IMR-90 (cell line): ENCODE results near the gene GTF2F1. TPM values are rescaled to one million over a fixed set of nuclear protein-coding genes. Genes with fewer than 3 reads are reported as not detected.
"Not testable (repeated sequence)": the region's sequence is repeated elsewhere in the genome, so short reads cannot be mapped to it uniquely, and the experiment has no call there.

Experiments used
- ATAC-seq: fragments of 200-7000 bp; cut with Tn5 transposase; 2 replicates; pipeline ENCODE4 v1.9.1; 2020; ENCODE audit warnings: low read depth, mild to moderate bottlenecking, moderate library complexity
- BruUV-seq: library from RNA; stranded (reverse); fragments of 400-500 nt; replicated peaks from 2 replicates; lab custom pipeline; 2021; lab: Mats Ljungman, UMichigan
- CTCF ChIA-PET: fragments of 300-600 bp; formaldehyde crosslinking; extraction: SDS; loops from one replicate; lab custom pipeline; 2021; ENCODE audit warnings: antibody characterized with exemption; lab: Yijun Ruan, JAX
- POLR2A ChIA-PET: fragments of 300-600 bp; sonication (Branson Sonifier 250); formaldehyde crosslinking; loops from one replicate; lab custom pipeline; 2022; ENCODE audit warnings: antibody characterized with exemption; ENCODE audit not compliant: unreplicated experiment; lab: Charles Lee
- DNase-seq: peaks from one replicate; pipeline ENCODE4 v3.0.0; 2013
- H2AFZ ChIP-seq: replicated peaks from 2 replicates; pipeline ENCODE3; 2013; ENCODE audit warnings: low read length, mild to moderate bottlenecking; ENCODE audit not compliant: poor library complexity
- H2AK5ac ChIP-seq: 2 replicates; pipeline ENCODE4 v1.6.1; 2013; ENCODE audit warnings: low read depth, low read length, inconsistent platforms
- H2AK9ac ChIP-seq: replicated peaks from 2 replicates; pipeline ENCODE3; 2013; ENCODE audit warnings: mild to moderate bottlenecking, low read depth, low read length, moderate library complexity; ENCODE audit not compliant: poor library complexity
- H2BK120ac ChIP-seq: 2 replicates; pipeline ENCODE4 v1.6.1; 2013; ENCODE audit warnings: low read depth, low read length, inconsistent platforms
- H2BK15ac ChIP-seq: 3 replicates; pipeline ENCODE4 v1.6.1; 2013; ENCODE audit warnings: low read depth, low read length, inconsistent platforms
- H2BK20ac ChIP-seq: 2 replicates; pipeline ENCODE4 v1.6.1; 2013; ENCODE audit warnings: low read depth, mild to moderate bottlenecking, inconsistent platforms, low read length, moderate library complexity
- H2BK5ac ChIP-seq: 2 replicates; pipeline ENCODE4 v1.6.1; 2013; ENCODE audit warnings: mild to moderate bottlenecking, low read depth, low read length, inconsistent platforms; ENCODE audit not compliant: poor library complexity, severe bottlenecking
- H3K14ac ChIP-seq: replicated peaks from 2 replicates; pipeline ENCODE4 v1.6.1; 2013; ENCODE audit warnings: low read depth, low read length, inconsistent platforms
- H3K18ac ChIP-seq: 2 replicates; pipeline ENCODE4 v1.6.1; 2013; ENCODE audit warnings: low read depth, low read length, control low read depth
- H3K23ac ChIP-seq: 2 replicates; pipeline ENCODE4 v1.6.1; 2013; ENCODE audit warnings: low read depth, low read length, inconsistent platforms
- H3K27ac ChIP-seq: 2 replicates; pipeline ENCODE4 v1.5.1; 2013; ENCODE audit warnings: mild to moderate bottlenecking, control low read depth, low read length; ENCODE audit not compliant: insufficient read depth
- H3K27me3 ChIP-seq: 2 replicates; pipeline ENCODE4 v1.6.1; 2013; ENCODE audit warnings: low read length; ENCODE audit not compliant: control insufficient read depth, insufficient read depth
- H3K36me3 ChIP-seq: 2 replicates; pipeline ENCODE4 v1.6.1; 2013; ENCODE audit warnings: low read length, mixed read lengths; ENCODE audit not compliant: control insufficient read depth, insufficient read depth
- H3K4ac ChIP-seq: 2 replicates; pipeline ENCODE4 v1.6.1; 2013; ENCODE audit warnings: low read depth, low read length, inconsistent platforms
- H3K4me1 ChIP-seq: 2 replicates; pipeline ENCODE4 v1.6.1; 2013; ENCODE audit warnings: low read length, mixed read lengths; ENCODE audit not compliant: control insufficient read depth, insufficient read depth
- H3K4me2 ChIP-seq: 2 replicates; pipeline ENCODE4 v1.6.1; 2013; ENCODE audit warnings: low read depth, mild to moderate bottlenecking, control low read depth, low read length, moderate library complexity
- H3K4me3 ChIP-seq: 2 replicates; pipeline ENCODE4 v1.5.1; 2013; ENCODE audit warnings: low read depth, mild to moderate bottlenecking, control low read depth, low read length, moderate library complexity; ENCODE audit not compliant: insufficient read depth
- H3K56ac ChIP-seq: 2 replicates; pipeline ENCODE4 v1.6.1; 2013; ENCODE audit warnings: low read length, inconsistent platforms; ENCODE audit not compliant: insufficient read depth; ENCODE audit errors: extremely low read depth
- H3K79me1 ChIP-seq, 2 experiments: 2 replicates each; pipeline ENCODE4 v1.6.1; 2013; ENCODE audit warnings: low read length in 2 of 2, inconsistent platforms in 1 of 2, low read depth in 1 of 2
- H3K9ac ChIP-seq: 2 replicates; pipeline ENCODE4 v1.6.1; 2013; ENCODE audit warnings: low read depth, low read length, control low read depth
- H3K9me1 ChIP-seq: 2 replicates; pipeline ENCODE4 v1.6.1; 2013; ENCODE audit warnings: low read length, inconsistent platforms; ENCODE audit not compliant: insufficient read depth
- H3K9me3 ChIP-seq: 2 replicates; pipeline ENCODE4 v1.6.1; 2013; ENCODE audit warnings: low read length; ENCODE audit not compliant: control insufficient read depth, insufficient read depth
- H4K20me1 ChIP-seq: 2 replicates; pipeline ENCODE4 v1.6.1; 2013; ENCODE audit warnings: low read length, inconsistent platforms; ENCODE audit not compliant: insufficient read depth
- H4K5ac ChIP-seq: 2 replicates; pipeline ENCODE4 v1.6.1; 2013; ENCODE audit warnings: mild to moderate bottlenecking, low read depth, low read length, control low read depth
- H4K8ac ChIP-seq, 2 experiments: 2 replicates each; pipeline ENCODE4 v1.6.1; 2013; ENCODE audit warnings: low read depth in 2 of 2, low read length in 2 of 2, control low read depth in 1 of 2, inconsistent platforms in 1 of 2
- H4K91ac ChIP-seq: 2 replicates; pipeline ENCODE4 v1.6.1; 2013; ENCODE audit warnings: low read depth, low read length, inconsistent platforms; ENCODE audit not compliant: insufficient read depth
- CHD1 ChIP-seq: IDR thresholded peaks from 2 replicates; pipeline ENCODE4 v1.6.1; 2012; ENCODE audit warnings: low read depth, low read length, improper control_type of control experiment
- FOS ChIP-seq: fragments of 150-350 bp; IDR thresholded peaks from 2 replicates; pipeline ENCODE4 v1.6.1; 2016; ENCODE audit warnings: low read depth, low read length
- RCOR1 ChIP-seq: IDR thresholded peaks from 2 replicates; pipeline ENCODE4 v1.6.1; 2012; ENCODE audit warnings: mild to moderate bottlenecking, low read length, improper control_type of control experiment; ENCODE audit not compliant: insufficient replicate concordance
- USF2 ChIP-seq: fragments of 150-350 bp; IDR thresholded peaks from 2 replicates; pipeline ENCODE4 v1.6.1; 2017; ENCODE audit warnings: mild to moderate bottlenecking, antibody characterized with exemption, low read length, low read depth
- WGBS, 2 experiments: methylation state at CpG; one replicate each; pipeline versions ENCODE4 v1.1.5 to v1.1.7; 2013; ENCODE audit warnings: missing lambda C conversion rate in 2 of 2; ENCODE audit not compliant: insufficient read length in 1 of 2; ENCODE audit errors: extremely low coverage in 2 of 2; 5-methylcytosine and 5-hydroxymethylcytosine counted together
- dilution Hi-C: fragments of 300-500 bp; cut with HindIII; formaldehyde crosslinking; loops from one replicate; pipeline ENCODE4 v1.14.3; 2018; ENCODE audit warnings: low sequenced_read_pairs; ENCODE audit not compliant: unreplicated experiment
- in situ Hi-C: fragments of 300-500 bp; cut with MboI; formaldehyde crosslinking; loops from 3 replicates; pipeline ENCODE4 v1.14.3; 2019; ENCODE audit warnings: low sequenced_read_pairs, inconsistent platforms, mixed read lengths
- intact Hi-C: fragments of 100-400 bp; cut with micrococcal nuclease; formaldehyde crosslinking; loops from 2 replicates; pipeline ENCODE4 v1.10.0; 2022
- polyA plus RNA-seq, 3 experiments: library from polyadenylated mRNA; depleted of rRNA; stranded (reverse); fragments of >200 nt; gene quantifications; 2 replicates each; pipeline ENCODE4 v1.2.3, GENCODE V29; 2012; ENCODE audit warnings: low replicate concordance in 1 of 3
- total RNA-seq: library from RNA; depleted of rRNA; stranded (reverse); fragments of >200 nt; gene quantifications from 2 replicates; pipeline ENCODE4 v1.2.3, GENCODE V29; 2012

GTF2F1 gene
- total and polyA plus RNA-seq, 2 of the 4 experiments (the other 2 are of a cell fraction): 43.7 to 51.4 TPM

GRCh38 chr19:6429419-6430221 is 36.7 kb upstream of the GTF2F1 start:
- no peak overlapping the region for H2AK9ac ChIP-seq
- H3K79me1 ChIP-seq: 0 out of 4 replicates have a peak, but pooled peaks cover 0 to 3% of the 10 kb centered on the region in 2 experiments
- BruUV-seq: no TSS peak
- no peak overlapping the region for H3K4me3 ChIP-seq
- H2BK20ac ChIP-seq: no peak overlapping the region
- H2BK15ac ChIP-seq: no peak overlapping the region
- ChIA-PET POLR2A (no interaction called here), CTCF (no interaction called here)
- H3K9ac ChIP-seq: no peak overlapping the region
- H3K56ac ChIP-seq: no peak overlapping the region
- no peak for ATAC-seq
- no peak overlapping the region for H3K4ac ChIP-seq
- peaks cover 2% of the 10 kb centered on the region; the same call in 1 of the 2 replicates for H3K4me1 ChIP-seq
- no peaks in the 10 kb centered on the region for H3K36me3 ChIP-seq
- no peak overlapping the region for H4K5ac ChIP-seq
- no peak overlapping the region for H2BK5ac ChIP-seq
- TF ChIP-seq CHD1 (no peak), USF2 (no peak), RCOR1 (no peak), FOS (no peak)
- H3K27me3 ChIP-seq: peaks cover 8% of the 10 kb centered on the region; the same call in 1 of the 2 replicates
- dilution Hi-C loops: no loop called here
- peak overlapping the region; percentile 32 for H2AFZ ChIP-seq
- in situ Hi-C loops: no loop called here
- no peak for DNase-seq
- H2BK120ac ChIP-seq: no peak overlapping the region
- no peak overlapping the region for H4K8ac ChIP-seq
- no peaks in the 10 kb centered on the region for H3K9me1 ChIP-seq
- H4K20me1 ChIP-seq: no peaks in the 10 kb centered on the region
- peaks cover 3% of the 10 kb centered on the region; the same call in 1 of the 2 replicates for H3K9me3 ChIP-seq
- no peak overlapping the region for H2AK5ac ChIP-seq
- intact Hi-C loops: no loop called here
- H4K91ac ChIP-seq: no peak overlapping the region
- H3K4me2 ChIP-seq: no peak overlapping the region
- no peak overlapping the region for H3K18ac ChIP-seq
- no CpG with 5 or more reads among the region's 20 CpGs for WGBS, 2 experiments
- no peak overlapping the region for H3K27ac ChIP-seq
- no peak overlapping the region for H3K14ac ChIP-seq
- H3K23ac ChIP-seq: no peak overlapping the region

- DNase-seq, H3K36me3 ChIP-seq, H4K20me1 ChIP-seq, H3K4me1 ChIP-seq, H3K18ac ChIP-seq, H3K9me1 ChIP-seq, H4K91ac ChIP-seq, H3K4ac ChIP-seq, H4K8ac ChIP-seq, BruUV-seq, ATAC-seq, H3K23ac ChIP-seq, H3K14ac ChIP-seq, intact Hi-C loops, in situ Hi-C loops, H3K27me3 ChIP-seq, H2AK9ac ChIP-seq, H2BK120ac ChIP-seq, dilution Hi-C loops, H3K56ac ChIP-seq, H3K4me2 ChIP-seq, H3K9me3 ChIP-seq, H2BK15ac ChIP-seq, H3K9ac ChIP-seq, H3K4me3 ChIP-seq, H3K79me1 ChIP-seq, H2AK5ac ChIP-seq, CTCF ChIA-PET, H2BK5ac ChIP-seq, H2AFZ ChIP-seq, H4K5ac ChIP-seq, H3K27ac ChIP-seq, POLR2A ChIA-PET, H2BK20ac ChIP-seq: not testable (repeated sequence)
- no CpG with 5 or more reads among the region's 2 CpGs for WGBS, 2 experiments
These were observed 35.9 kb upstream of the GTF2F1 start for GRCh38 chr19:6428692-6429418.
